A549 (cell line): ENCODE measurements around the gene SERPINA10.

Experiments used
- CBX8 ChIP-seq: fragments of 200-600 bp; sonication (generic); IDR thresholded peaks from 2 replicates; pipeline ENCODE4 v1.6.1; 2016
- EP300 ChIP-seq, 2 experiments: fragments of >200 bp; sonication (Bioruptor Twin); formaldehyde crosslinking; IDR thresholded peaks; 2 replicates in 1 of 2; 3 replicates in 1 of 2; pipeline ENCODE4 v1.6.1; 2016 to 2017
- JUNB ChIP-seq: fragments of >200 bp; sonication (Bioruptor Twin); formaldehyde crosslinking; IDR thresholded peaks from 2 replicates; pipeline ENCODE4 v1.6.1; 2016
- TF ChIP-seq, protein P1 (sequence below): fragments of >200 bp; sonication (Bioruptor Twin); formaldehyde crosslinking; IDR thresholded peaks from 3 replicates; pipeline ENCODE4 v1.5.1; 2016

DNA sequence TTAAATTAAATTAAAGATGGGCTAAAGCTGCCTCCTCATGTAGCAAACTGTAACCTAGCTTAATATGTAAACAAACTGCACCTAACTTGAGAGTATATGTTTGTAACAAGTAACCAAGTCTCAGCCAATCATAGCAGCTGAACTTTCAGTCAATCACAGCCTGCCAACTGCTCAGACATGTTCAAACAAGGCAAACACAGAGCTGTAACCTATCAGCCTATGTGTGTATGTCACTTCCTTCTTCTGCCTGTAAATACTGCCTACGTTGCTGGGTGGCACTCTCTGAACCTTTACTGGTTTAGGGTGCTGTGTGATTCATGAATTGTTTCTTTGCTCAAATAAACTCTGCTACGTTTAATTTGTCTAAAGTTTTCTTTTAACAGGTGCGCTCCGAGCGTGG is 27.2 kb upstream of the SERPINA10 start:
- TF ChIP-seq JUNB (no peak), EP300 (IDR thresholded peaks at IDR 0.05) (no peak), CBX8 (no peak)
- TF ChIP-seq, protein P1, sequence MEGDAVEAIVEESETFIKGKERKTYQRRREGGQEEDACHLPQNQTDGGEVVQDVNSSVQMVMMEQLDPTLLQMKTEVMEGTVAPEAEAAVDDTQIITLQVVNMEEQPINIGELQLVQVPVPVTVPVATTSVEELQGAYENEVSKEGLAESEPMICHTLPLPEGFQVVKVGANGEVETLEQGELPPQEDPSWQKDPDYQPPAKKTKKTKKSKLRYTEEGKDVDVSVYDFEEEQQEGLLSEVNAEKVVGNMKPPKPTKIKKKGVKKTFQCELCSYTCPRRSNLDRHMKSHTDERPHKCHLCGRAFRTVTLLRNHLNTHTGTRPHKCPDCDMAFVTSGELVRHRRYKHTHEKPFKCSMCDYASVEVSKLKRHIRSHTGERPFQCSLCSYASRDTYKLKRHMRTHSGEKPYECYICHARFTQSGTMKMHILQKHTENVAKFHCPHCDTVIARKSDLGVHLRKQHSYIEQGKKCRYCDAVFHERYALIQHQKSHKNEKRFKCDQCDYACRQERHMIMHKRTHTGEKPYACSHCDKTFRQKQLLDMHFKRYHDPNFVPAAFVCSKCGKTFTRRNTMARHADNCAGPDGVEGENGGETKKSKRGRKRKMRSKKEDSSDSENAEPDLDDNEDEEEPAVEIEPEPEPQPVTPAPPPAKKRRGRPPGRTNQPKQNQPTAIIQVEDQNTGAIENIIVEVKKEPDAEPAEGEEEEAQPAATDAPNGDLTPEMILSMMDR: no peak
